Astrocyte (in vitro differentiated cells and primary cell): ENCODE data around the gene SMPD3.

Source experiments
- EZH2 ChIP-seq: IDR thresholded peaks from 2 replicates; pipeline ENCODE4 v1.6.1; 2012; ENCODE audit warnings: mild to moderate bottlenecking, low read length, inconsistent platforms; ENCODE audit not compliant: insufficient read depth
- TF ChIP-seq, protein P1 (sequence below): IDR thresholded peaks from 2 replicates; pipeline ENCODE4 v1.5.1; 2011; ENCODE audit warnings: low read depth, mild to moderate bottlenecking, inconsistent platforms, low read length, moderate library complexity; ENCODE audit not compliant: insufficient read depth

- TF ChIP-seq, protein P1, sequence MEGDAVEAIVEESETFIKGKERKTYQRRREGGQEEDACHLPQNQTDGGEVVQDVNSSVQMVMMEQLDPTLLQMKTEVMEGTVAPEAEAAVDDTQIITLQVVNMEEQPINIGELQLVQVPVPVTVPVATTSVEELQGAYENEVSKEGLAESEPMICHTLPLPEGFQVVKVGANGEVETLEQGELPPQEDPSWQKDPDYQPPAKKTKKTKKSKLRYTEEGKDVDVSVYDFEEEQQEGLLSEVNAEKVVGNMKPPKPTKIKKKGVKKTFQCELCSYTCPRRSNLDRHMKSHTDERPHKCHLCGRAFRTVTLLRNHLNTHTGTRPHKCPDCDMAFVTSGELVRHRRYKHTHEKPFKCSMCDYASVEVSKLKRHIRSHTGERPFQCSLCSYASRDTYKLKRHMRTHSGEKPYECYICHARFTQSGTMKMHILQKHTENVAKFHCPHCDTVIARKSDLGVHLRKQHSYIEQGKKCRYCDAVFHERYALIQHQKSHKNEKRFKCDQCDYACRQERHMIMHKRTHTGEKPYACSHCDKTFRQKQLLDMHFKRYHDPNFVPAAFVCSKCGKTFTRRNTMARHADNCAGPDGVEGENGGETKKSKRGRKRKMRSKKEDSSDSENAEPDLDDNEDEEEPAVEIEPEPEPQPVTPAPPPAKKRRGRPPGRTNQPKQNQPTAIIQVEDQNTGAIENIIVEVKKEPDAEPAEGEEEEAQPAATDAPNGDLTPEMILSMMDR = no peak
- TF ChIP-seq EZH2 = no peak
Observed at GRCh38 chr16:68328860-68329390, 119.4 kb downstream of the SMPD3 start.
